GM18909 (cell line): ENCODE measurements around the gene NEIL1.

Experiments
- ATAC-seq: cut with Tn5 transposase; IDR thresholded peaks from one replicate; pipeline ENCODE4 v1.9.1; 2021; ENCODE audit warnings: mild to moderate bottlenecking; ENCODE audit not compliant: unreplicated experiment, poor library complexity

Gene NEIL1

DNA sequence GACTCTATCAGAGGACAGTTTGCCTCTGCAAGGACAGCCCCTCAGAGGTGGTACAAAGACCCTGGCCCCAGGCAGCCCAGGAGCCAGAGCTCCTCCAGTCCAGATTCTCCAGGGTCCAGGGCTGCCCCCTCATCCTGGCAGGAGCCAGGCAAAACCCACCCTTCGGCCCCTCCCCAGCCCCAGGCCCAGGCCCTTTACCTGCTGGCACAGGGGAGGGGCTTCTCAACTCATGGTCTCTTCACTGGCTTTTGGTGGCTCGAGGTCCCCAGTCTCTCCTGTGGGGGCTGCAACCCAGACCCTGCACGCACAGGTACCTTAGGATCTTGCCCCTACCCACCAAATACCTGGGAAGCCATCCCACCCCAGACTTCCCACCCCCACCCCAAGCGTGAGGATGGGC, 8.5 kb downstream of the NEIL1 start:
- ATAC-seq, result no peak

DNA sequence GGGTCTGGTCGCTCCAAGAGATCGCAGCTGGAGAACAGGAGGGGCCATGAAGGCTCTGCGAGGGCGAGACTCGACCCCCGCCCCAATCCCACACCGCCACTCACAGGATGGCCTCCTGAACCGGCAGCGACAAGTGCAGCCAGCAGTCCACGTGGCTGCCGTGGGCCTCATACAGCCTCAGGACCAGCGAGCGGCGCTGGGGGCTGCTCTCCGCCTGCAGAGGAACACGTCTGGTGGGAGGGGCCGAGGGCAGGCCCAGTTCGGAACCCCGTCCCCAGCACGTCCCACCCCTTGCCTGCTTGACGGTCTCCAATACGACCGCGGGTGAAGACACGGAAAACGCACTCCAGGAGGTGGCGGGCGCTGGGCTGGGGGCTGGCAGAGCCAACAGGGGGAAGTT, 9.2 kb downstream of the NEIL1 start:
- ATAC-seq, result no peak

GRCh38 chr15:75356517-75356916, 9.7 kb downstream of the NEIL1 start:
- no peak for ATAC-seq

DNA sequence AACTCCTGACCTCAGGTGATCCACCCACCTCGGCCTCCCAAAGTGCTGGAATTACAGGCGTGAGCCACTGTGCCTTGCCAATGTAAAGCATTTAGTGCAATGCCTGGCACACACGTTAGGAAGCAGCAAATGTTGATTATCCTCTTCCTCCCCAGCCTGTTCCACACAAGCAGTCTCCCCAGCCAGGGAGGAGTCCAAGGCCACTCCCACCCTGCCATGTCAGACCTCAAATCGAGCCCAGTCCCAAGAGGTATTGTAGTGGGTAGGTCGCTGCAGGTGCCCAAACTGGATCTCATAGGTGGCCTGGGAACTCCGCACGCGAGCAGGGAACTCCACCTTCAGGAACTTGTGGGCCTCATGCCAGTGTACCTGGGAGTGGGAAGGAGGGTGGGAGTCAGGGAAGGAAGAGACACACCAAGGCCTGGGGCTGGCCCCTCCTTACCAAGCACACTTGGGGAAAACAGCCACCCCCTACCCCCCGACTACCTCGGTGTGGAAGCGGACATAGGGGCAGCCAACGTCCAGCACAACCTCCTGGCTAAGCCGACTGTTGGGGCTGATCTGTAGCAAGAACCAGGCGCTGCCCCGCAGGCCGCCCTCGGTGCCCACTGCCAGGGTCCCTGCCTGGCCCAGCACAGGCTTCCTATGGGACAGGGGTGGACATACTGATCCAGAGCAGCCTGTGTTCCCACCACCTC, 11.3 kb downstream of the NEIL1 start:
- ATAC-seq, result no peak

DNA sequence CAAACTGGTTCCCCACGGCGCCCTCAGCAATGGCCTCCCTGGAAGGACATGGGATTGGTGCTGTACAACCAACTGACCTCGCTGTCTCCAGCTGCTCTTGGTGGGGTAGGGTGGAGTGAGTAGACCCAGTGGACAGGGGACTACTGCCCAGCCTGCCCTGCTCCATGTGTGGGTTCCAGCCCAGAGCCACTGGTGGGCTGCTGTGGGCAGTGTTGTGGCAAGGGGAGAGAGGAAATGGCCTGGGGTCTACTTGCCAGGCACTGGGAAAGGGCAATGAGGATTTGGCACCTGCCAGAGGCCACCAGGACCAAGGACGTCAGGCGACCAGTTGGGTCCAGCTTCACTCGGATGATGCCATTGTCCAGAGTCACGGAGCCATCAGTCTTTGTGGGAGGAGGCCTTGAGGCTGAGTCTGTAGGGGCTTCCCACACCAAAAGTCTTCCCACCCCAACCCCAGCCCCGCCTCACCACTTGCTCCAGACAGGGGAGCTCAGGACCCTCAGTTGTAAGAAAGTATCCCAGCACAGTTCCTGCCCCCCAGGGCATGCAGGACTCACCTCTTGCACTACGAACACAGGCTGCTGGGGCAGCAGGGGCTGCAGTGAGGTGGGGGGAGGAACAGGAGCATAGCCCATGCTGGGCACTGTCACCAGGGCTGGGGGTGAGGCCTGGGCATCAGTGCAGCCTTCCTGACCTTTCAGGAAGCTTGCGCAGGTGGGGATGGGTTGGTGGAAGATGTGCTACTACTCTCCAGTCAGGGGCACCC, 12.1 kb downstream of the NEIL1 start:
- no peak for ATAC-seq

GRCh38 chr15:75359537-75360250, 12.9 kb downstream of the NEIL1 start:
- ATAC-seq, result no peak

DNA sequence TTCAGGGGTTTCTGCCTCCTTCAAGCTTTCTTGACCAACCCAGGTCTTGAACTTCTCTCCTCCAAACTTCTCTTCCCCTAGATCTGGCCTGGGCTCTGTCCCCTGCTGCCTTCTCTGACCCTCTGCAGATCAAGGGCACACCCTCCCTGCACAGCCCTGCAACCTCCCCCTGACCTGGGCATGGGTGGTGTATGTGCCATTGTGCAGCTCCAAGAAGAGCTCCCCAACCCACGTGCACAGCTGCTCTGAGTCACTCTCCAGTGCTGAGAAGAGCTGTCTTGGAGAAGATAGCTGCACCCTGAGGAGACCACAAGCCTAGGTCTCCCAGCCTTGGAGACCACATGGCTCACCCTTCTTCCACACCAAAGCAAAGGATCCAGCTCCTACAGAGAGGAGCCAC, 13.6 kb downstream of the NEIL1 start:
- ATAC-seq, result no peak

DNA sequence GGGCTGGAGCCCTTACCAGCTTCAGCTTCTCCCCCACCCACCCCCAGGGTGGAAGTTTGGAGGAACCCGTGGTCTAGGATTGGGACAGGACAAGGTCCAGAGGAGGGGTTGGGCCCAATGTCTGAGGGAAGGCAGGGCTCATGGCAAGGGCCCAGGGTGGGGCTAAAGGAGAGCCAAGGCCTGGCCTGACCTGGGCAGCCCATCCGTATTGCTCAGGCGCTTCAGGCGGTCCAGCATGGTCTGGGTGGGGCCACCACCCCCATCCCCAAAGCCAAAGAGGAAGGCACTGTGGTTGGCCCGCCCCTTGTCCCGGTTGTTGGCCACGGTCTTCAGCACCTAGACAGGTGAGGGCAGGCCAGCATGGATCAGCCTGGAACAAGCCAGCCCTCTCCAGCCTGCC, 14.0 kb downstream of the NEIL1 start:
- no peak for ATAC-seq

- no peak for ATAC-seq
Measured at GRCh38 chr15:75361361-75361988, 14.6 kb downstream of the NEIL1 start.

DNA sequence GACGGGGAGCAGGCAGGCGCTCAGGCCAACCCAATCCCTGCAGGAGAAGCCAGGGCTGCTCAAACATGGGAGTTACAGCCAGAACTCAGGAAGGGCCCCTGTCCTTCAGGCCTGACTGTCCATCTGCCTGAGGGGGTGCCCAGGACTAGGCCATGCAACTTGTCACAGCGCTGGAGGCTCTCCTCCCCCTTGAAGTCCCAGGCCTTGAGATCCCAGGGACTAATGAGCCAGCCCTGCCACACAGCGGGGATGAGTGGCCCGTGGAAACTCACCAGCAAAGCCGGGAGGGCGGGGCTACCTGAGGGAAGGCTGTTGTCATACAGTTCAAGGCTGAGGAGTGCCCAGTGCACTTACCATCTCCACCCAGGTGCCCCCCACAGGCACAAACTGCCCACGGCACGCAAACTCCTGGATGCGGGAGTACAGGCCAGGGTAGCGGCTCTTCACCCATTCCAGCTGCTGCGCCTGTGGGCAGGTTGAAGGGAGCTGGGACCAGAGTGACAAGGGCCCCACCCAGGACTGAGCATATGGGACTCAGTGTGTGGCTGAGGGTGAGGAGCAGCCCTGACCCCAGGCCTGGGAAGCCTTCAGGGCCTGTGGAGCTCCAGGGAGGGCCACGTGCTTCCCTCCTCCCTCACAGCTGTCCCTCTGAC, 15.3 kb downstream of the NEIL1 start:
- ATAC-seq, result no peak

GRCh38 chr15:75362642-75363249, 15.9 kb downstream of the NEIL1 start:
- ATAC-seq, result no peak

DNA sequence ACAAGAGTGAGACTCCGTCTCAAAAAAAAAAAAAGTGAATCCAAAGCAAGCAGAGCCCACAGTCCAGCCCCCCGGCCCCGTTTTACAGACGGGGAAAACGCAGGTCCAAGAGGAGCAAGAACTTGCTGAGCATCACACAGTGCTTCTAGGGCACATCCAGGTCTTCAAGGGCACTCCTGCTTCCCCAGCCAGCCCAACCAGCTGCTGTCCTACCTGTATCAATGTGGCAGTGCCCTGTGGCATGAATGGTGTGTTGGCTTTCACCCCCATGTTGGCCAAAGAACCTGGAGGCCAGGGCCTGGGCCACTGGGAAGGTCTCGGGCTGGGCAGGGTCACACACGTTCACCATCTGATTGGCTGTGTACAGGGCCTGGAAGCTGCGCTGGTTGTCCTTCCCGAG, 16.9 kb downstream of the NEIL1 start:
- ATAC-seq, result no peak

GRCh38 chr15:75364881-75365280, 18.0 kb downstream of the NEIL1 start:
- ATAC-seq, result no peak

DNA sequence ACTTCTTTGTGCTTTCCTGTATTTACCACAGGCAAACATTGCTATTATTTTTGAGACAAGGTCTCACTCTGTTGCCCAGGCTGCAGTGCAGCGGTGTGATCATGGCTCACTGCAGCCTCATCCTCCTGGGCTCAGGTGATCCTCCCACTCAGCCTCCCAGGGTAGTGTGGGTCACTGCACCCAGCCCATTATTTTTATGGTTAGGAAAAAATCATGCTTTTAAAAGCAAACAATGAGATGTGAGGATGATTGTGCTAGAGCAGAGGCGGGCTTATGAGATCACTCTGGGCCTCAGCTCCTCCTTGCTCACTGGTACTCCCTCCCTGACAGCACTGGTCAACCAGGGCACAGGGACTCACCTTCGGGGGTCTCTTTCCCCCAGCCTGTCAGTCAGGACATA, 19.3 kb downstream of the NEIL1 start:
- no peak for ATAC-seq

DNA sequence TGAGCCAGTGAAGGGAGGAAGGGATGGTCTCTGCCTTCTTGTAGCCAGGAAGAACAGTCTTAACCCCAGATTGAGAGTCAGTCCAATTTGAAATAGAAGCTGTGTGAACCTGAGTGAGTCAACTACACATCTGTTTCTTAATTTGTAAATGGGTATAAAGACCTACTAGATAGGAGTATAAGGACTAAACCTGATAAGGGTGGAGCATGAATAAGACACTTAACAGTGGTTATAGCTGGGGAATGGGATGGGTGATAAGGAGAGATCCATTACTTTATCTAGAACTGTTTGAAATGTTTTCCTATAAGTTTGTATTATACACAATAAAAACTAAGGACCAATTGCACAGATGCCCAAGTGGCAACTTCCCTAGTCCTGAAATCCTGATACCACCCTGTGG, 20.2 kb downstream of the NEIL1 start:
- ATAC-seq, result no peak

- no peak for ATAC-seq
Measured at GRCh38 chr15:75367406-75367912, 20.6 kb downstream of the NEIL1 start.

DNA sequence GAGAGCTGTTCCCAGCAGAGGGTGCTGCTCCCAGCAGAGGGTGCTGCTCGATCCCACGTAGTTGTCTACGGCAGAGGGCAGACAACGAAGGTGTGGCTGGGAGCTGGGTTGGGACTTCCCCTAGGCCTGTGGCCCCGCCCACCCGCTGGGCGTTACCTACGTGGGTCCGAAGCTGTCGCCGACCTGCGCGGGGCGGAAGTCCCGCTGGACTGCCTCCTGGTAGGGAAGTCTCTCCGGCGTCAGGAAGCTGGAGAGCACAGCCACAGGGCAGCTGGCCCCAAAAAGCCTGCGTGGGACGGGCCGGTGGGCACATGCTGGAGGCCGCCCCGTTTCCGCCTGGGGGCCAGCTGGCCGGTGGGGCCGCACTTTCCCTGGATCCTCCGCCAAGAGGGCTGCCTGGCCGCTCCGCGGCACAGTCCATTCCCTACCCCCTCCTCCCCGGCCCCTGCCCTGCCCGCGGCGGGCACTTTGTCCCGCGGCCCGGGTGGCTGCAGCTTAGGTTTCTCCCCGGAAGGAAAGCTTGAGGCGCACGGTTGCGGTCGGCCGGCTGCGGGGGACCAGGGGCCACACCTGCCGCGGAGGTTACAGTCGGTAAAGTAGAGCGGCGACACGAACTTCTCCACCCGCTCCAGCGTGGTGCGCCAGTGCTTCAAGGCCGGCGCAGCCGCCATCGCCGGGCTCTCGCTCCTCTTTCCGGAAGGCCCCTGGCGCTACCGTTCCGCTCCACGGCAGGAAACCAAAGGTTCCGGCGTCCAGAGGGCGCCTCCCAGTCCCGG, 21.3 kb downstream of the NEIL1 start, which contains the start of gene MAN2C1:
Gene MAN2C1 (minus strand): TSS at position 695 of the 776 bp plus-strand sequence. CDS start 24 bp downstream, at position 671.
- peak; percentile 86 for ATAC-seq

- ATAC-seq, result no peak
Measured at GRCh38 chr15:75368689-75369239, 21.9 kb downstream of the NEIL1 start.
